HCT116 (cell line): ENCODE results near the gene ASCL1. TPM values are rescaled to one million over a fixed set of nuclear protein-coding genes. Genes with fewer than 3 reads are reported as not detected.

ENCODE experiments used
- ATAC-seq: fragments of 200-7000 bp; cut with Tn5 transposase; 2 replicates; pipeline ENCODE4 v1.9.1; 2020; ENCODE audit warnings: mild to moderate bottlenecking, moderate library complexity
- BruUV-seq: library from RNA; stranded (reverse); fragments of 400-500 nt; replicated peaks from 2 replicates; lab custom pipeline; 2021; lab: Mats Ljungman, UMichigan
- CTCF ChIA-PET: fragments of 300-600 bp; sonication (Branson Sonifier 250); formaldehyde crosslinking; loops from one replicate; lab custom pipeline; 2021; ENCODE audit warnings: antibody characterized with exemption; lab: Charles Lee
- POLR2A ChIA-PET: fragments of 300-600, 350-600 bp; sonication (Branson Sonifier 250); formaldehyde crosslinking; loops from one replicate; lab custom pipeline; 2021; ENCODE audit warnings: antibody characterized with exemption; lab: Charles Lee
- RAD21 ChIA-PET, 2 experiments: fragments of 300-600 bp; sonication (Branson Sonifier 250); formaldehyde crosslinking; loops; one replicate each; lab custom pipeline; 2023; ENCODE audit warnings: low total read pairs in 2 of 2; ENCODE audit not compliant: uncharacterized antibody in 2 of 2, unreplicated experiment in 2 of 2, low non-redundant PET in 1 of 2; lab: Charles Lee
- DNase-seq: peaks from one replicate; pipeline ENCODE4 v3.0.0-alpha.2; 2010; ENCODE audit warnings: low read depth, low spot score
- H2AFZ ChIP-seq: fragments of 200-600 bp; shearing (Covaris generic), sonication (generic); 2 replicates; pipeline ENCODE4 v1.6.1; 2017; ENCODE audit warnings: low read depth, mixed run types, mixed read lengths, antibody characterized with exemption, low read length; ENCODE audit not compliant: poor library complexity, severe bottlenecking
- H3K27ac ChIP-seq: 2 replicates; pipeline ENCODE4 v1.5.1; 2012; ENCODE audit warnings: low read depth, low read length
- H3K27me3 ChIP-seq: fragments of 200-600 bp; sonication (generic); 2 replicates; pipeline ENCODE4 v1.6.1; 2016; ENCODE audit warnings: mixed run types, low read length, mixed read lengths; ENCODE audit not compliant: insufficient read depth
- H3K36me3 ChIP-seq, 2 experiments: fragments of 200-500 bp in 1 of 2; fragments of 200-600 bp in 1 of 2; sonication (Bioruptor generic) in 1 of 2; sonication (generic) in 1 of 2; 2 replicates each; pipeline versions ENCODE4 v1.5.1 to v1.6.1; 2014 to 2016; ENCODE audit warnings: low read length in 2 of 2, inconsistent platforms in 1 of 2, mixed read lengths in 1 of 2, mixed run types in 1 of 2; ENCODE audit not compliant: insufficient read depth in 2 of 2, control insufficient read depth in 1 of 2
- H3K4me1 ChIP-seq, 2 experiments: fragments of 200-600 bp in 1 of 2; sonication (generic) in 1 of 2; 2 replicates each; pipeline versions ENCODE4 v1.5.1 to v1.6.1; 2012 to 2017; ENCODE audit warnings: low read length in 2 of 2, inconsistent platforms in 1 of 2, mild to moderate bottlenecking in 1 of 2, mixed read lengths in 1 of 2, mixed run types in 1 of 2, moderate library complexity in 1 of 2; ENCODE audit not compliant: insufficient read depth in 2 of 2, control insufficient read depth in 1 of 2
- H3K4me2 ChIP-seq: fragments of 200-600 bp; sonication (generic); 2 replicates; pipeline ENCODE4 v1.6.1; 2017; ENCODE audit warnings: mixed run types, low read length, mixed read lengths
- H3K4me3 ChIP-seq, 2 experiments: fragments of 200-600 bp in 1 of 2; sonication (generic) in 1 of 2; replicated peaks in 1 of 2; 2 replicates each; pipeline ENCODE4 v1.5.1; 2011 to 2016; ENCODE audit warnings: low read length in 2 of 2, control low read depth in 1 of 2, low read depth in 1 of 2, mild to moderate bottlenecking in 1 of 2, mixed read lengths in 1 of 2, mixed run types in 1 of 2
- H3K79me2 ChIP-seq: fragments of 200-600 bp; sonication (generic); 2 replicates; pipeline ENCODE4 v1.6.1; 2017; ENCODE audit warnings: mild to moderate bottlenecking, mixed run types, low read length, moderate library complexity, mixed read lengths; ENCODE audit not compliant: insufficient read depth
- H3K9ac ChIP-seq: fragments of 200-600 bp; sonication (generic); 2 replicates; pipeline ENCODE4 v1.6.1; 2016; ENCODE audit warnings: low read length, mixed read lengths
- H3K9me2 ChIP-seq: fragments of 200-600 bp; sonication (generic), shearing (Covaris generic); 2 replicates; pipeline ENCODE4 v1.6.1; 2017; ENCODE audit warnings: mixed run types, mild to moderate bottlenecking, moderate library complexity; ENCODE audit not compliant: insufficient read depth
- H3K9me3 ChIP-seq, 2 experiments: fragments of 200-500 bp in 1 of 2; fragments of 200-600 bp in 1 of 2; sonication (Bioruptor generic) in 1 of 2; sonication (generic) in 1 of 2; 2 replicates each; pipeline ENCODE4 v1.6.1; 2014 to 2017; ENCODE audit warnings: low read length in 2 of 2, mixed read lengths in 2 of 2, inconsistent platforms in 1 of 2, low read depth in 1 of 2, mild to moderate bottlenecking in 1 of 2, mixed run types in 1 of 2, moderate library complexity in 1 of 2; ENCODE audit not compliant: control insufficient read depth in 1 of 2, insufficient read depth in 1 of 2
- H4K20me1 ChIP-seq: fragments of 200-600 bp; sonication (generic), shearing (Covaris generic); 2 replicates; pipeline ENCODE4 v1.6.1; 2017; ENCODE audit warnings: mixed run types, mild to moderate bottlenecking, moderate library complexity; ENCODE audit not compliant: insufficient read depth
- ATF3 ChIP-seq: IDR thresholded peaks from 2 replicates; pipeline ENCODE4 v1.6.1; 2012
- CBX3 ChIP-seq: IDR thresholded peaks from 2 replicates; pipeline ENCODE4 v1.6.1; 2012; ENCODE audit warnings: low read depth
- CEBPB ChIP-seq: IDR thresholded peaks from 2 replicates; pipeline ENCODE4 v1.6.1; 2012; ENCODE audit warnings: low read depth
- EGR1 ChIP-seq: IDR thresholded peaks from 2 replicates; pipeline ENCODE4 v1.6.1; 2012; ENCODE audit warnings: low read depth
- EZH2 ChIP-seq: fragments of 200-600 bp; sonication (generic); IDR thresholded peaks from 2 replicates; pipeline ENCODE4 v1.6.1; 2017; ENCODE audit warnings: antibody characterized with exemption, mixed run types
- EZH2phosphoT487 ChIP-seq: fragments of 200-600 bp; IDR thresholded peaks from 2 replicates; pipeline ENCODE4 v1.6.1; 2018; ENCODE audit warnings: antibody characterized with exemption, borderline replicate concordance
- FOSL1 ChIP-seq: IDR thresholded peaks from 2 replicates; pipeline ENCODE4 v1.6.1; 2012; ENCODE audit warnings: low read depth
- JUND ChIP-seq: IDR thresholded peaks from 2 replicates; pipeline ENCODE4 v1.6.1; 2012
- MAX ChIP-seq: IDR thresholded peaks from 2 replicates; pipeline ENCODE4 v1.6.1; 2012
- POLR2A ChIP-seq: IDR thresholded peaks from 2 replicates; pipeline ENCODE4 v1.7.0; 2011; ENCODE audit warnings: borderline replicate concordance; ENCODE audit not compliant: insufficient read depth, insufficient read length; ENCODE audit errors: extremely low read depth
- POLR2AphosphoS5 ChIP-seq: IDR thresholded peaks from 2 replicates; pipeline ENCODE4 v1.6.1; 2011; ENCODE audit warnings: mild to moderate bottlenecking, low read depth, low read length, moderate library complexity
- SIN3A ChIP-seq: IDR thresholded peaks from 2 replicates; pipeline ENCODE4 v1.6.1; 2012; ENCODE audit warnings: low read depth
- SRF ChIP-seq: IDR thresholded peaks from 2 replicates; pipeline ENCODE4 v1.6.1; 2012; ENCODE audit warnings: low read depth
- YY1 ChIP-seq: IDR thresholded peaks from 2 replicates; pipeline ENCODE4 v1.6.1; 2011; ENCODE audit warnings: low read length, low read depth, moderate library complexity, mild to moderate bottlenecking; ENCODE audit not compliant: insufficient replicate concordance; ENCODE audit errors: extremely low read depth
- ZBTB33 ChIP-seq: IDR thresholded peaks from 2 replicates; pipeline ENCODE4 v1.6.1; 2011; ENCODE audit warnings: mild to moderate bottlenecking, low read length, moderate library complexity; ENCODE audit not compliant: insufficient replicate concordance; ENCODE audit errors: extremely low read depth
- ZNF274 ChIP-seq: fragments of 200-500 bp; sonication (Bioruptor generic); IDR thresholded peaks from 2 replicates; pipeline ENCODE4 v1.6.1; 2014; ENCODE audit warnings: mild to moderate bottlenecking, low read depth, low read length, inconsistent platforms
- intact Hi-C: fragments of 100-400 bp; cut with micrococcal nuclease; formaldehyde crosslinking; loops from 2 replicates; pipeline ENCODE4 v1.10.0; 2022
- total RNA-seq: library from RNA; stranded (reverse); gene quantifications from one replicate; pipeline ENCODE4 v1.2.1, GENCODE V29; 2021; ENCODE audit not compliant: unreplicated experiment
- TF ChIP-seq, protein P1 (sequence below): IDR thresholded peaks from 2 replicates; pipeline ENCODE4 v1.6.1; 2012; ENCODE audit warnings: low read depth

ASCL1 gene
- total RNA-seq, 1 experiment from 2014 or later: not detected

- H3K36me3 ChIP-seq: no peaks in the 10 kb centered on the region
- H4K20me1 ChIP-seq: no peaks in the 10 kb centered on the region
- no peak overlapping the region for H3K4me2 ChIP-seq
- H2AFZ ChIP-seq: no peak overlapping the region
- no peak overlapping the region for H3K4me3 ChIP-seq
- ChIA-PET CTCF (no interaction called here), RAD21 (no interaction called here), POLR2A (no interaction called here)
- DNase-seq (no peak), ATAC-seq (no peak)
- no peaks in the 10 kb centered on the region for H3K4me1 ChIP-seq
- TF ChIP-seq CEBPB: no peak
- TF ChIP-seq SRF: no peak
- TF ChIP-seq POLR2A: no peak
- no peak for TF ChIP-seq MAX
- no peak for TF ChIP-seq ZBTB33
- no peak for TF ChIP-seq ATF3
- TF ChIP-seq YY1: no peak
- no peak for TF ChIP-seq SIN3A
- TF ChIP-seq, protein P1, sequence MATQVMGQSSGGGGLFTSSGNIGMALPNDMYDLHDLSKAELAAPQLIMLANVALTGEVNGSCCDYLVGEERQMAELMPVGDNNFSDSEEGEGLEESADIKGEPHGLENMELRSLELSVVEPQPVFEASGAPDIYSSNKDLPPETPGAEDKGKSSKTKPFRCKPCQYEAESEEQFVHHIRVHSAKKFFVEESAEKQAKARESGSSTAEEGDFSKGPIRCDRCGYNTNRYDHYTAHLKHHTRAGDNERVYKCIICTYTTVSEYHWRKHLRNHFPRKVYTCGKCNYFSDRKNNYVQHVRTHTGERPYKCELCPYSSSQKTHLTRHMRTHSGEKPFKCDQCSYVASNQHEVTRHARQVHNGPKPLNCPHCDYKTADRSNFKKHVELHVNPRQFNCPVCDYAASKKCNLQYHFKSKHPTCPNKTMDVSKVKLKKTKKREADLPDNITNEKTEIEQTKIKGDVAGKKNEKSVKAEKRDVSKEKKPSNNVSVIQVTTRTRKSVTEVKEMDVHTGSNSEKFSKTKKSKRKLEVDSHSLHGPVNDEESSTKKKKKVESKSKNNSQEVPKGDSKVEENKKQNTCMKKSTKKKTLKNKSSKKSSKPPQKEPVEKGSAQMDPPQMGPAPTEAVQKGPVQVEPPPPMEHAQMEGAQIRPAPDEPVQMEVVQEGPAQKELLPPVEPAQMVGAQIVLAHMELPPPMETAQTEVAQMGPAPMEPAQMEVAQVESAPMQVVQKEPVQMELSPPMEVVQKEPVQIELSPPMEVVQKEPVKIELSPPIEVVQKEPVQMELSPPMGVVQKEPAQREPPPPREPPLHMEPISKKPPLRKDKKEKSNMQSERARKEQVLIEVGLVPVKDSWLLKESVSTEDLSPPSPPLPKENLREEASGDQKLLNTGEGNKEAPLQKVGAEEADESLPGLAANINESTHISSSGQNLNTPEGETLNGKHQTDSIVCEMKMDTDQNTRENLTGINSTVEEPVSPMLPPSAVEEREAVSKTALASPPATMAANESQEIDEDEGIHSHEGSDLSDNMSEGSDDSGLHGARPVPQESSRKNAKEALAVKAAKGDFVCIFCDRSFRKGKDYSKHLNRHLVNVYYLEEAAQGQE: no peak
- TF ChIP-seq FOSL1: no peak
- TF ChIP-seq JUND: no peak
- TF ChIP-seq ZNF274: no peak
- TF ChIP-seq EZH2: no peak
- no peak for TF ChIP-seq POLR2AphosphoS5
- TF ChIP-seq CBX3: no peak
- TF ChIP-seq EGR1: no peak
- no peak for TF ChIP-seq EZH2phosphoT487
- BruUV-seq: no TSS peak
- no peaks in the 10 kb centered on the region for H3K9me2 ChIP-seq
- intact Hi-C loops: no loop called here
- no peaks in the 10 kb centered on the region for H3K9me3 ChIP-seq
- H3K27me3 ChIP-seq: 0 out of 2 replicates have a peak, but pooled peaks cover 5% of the 10 kb centered on the region
- H3K9ac ChIP-seq: no peak overlapping the region
- H3K79me2 ChIP-seq: no peaks in the 10 kb centered on the region
- H3K27ac ChIP-seq: no peak overlapping the region
Measured at GRCh38 chr12:102910792-102911191, 46.7 kb upstream of the ASCL1 start.
